H1 (cell line): Measurements from ENCODE around the gene GIMAP5.

Source experiments
- CTCF ChIP-seq, 3 experiments: IDR thresholded peaks; 1 replicate in 2 of 3; 2 replicates in 1 of 3; pipeline versions ENCODE4 v1.5.1 to v1.6.1; 2011; ENCODE audit warnings: low read length in 3 of 3, mild to moderate bottlenecking in 3 of 3, inconsistent platforms in 2 of 3, low read depth in 1 of 3, moderate library complexity in 1 of 3; ENCODE audit not compliant: insufficient read depth in 1 of 3; ENCODE audit errors: control extremely low read depth in 1 of 3
- MAFK ChIP-seq: IDR thresholded peaks from 2 replicates; pipeline ENCODE4 v1.6.1; 2012; ENCODE audit warnings: low read depth, mild to moderate bottlenecking, improper control_type of control experiment, low read length

GRCh38 chr7:150756166-150756565 is 18.9 kb downstream of the GIMAP5 start:
- TF ChIP-seq MAFK (no peak), CTCF (IDR thresholded peaks at IDR 0.05; ENCODE audit: control extremely low read depth in 1 of 3, insufficient read depth in 1 of 3, low read depth in 1 of 3, low read length in 3 of 3) (no peak)
